ENCODE measurements around the gene FGR.

FGR gene

GRCh38 chr1:27593678-27594563 lies 41.1 kb downstream of the FGR start:
- DNase-seq (ENCODE audit: low read depth), result no peak
- H3K4me3 ChIP-seq (ENCODE audit: low read depth, low read length), result no peak overlapping the region
- TF ChIP-seq, protein P1, sequence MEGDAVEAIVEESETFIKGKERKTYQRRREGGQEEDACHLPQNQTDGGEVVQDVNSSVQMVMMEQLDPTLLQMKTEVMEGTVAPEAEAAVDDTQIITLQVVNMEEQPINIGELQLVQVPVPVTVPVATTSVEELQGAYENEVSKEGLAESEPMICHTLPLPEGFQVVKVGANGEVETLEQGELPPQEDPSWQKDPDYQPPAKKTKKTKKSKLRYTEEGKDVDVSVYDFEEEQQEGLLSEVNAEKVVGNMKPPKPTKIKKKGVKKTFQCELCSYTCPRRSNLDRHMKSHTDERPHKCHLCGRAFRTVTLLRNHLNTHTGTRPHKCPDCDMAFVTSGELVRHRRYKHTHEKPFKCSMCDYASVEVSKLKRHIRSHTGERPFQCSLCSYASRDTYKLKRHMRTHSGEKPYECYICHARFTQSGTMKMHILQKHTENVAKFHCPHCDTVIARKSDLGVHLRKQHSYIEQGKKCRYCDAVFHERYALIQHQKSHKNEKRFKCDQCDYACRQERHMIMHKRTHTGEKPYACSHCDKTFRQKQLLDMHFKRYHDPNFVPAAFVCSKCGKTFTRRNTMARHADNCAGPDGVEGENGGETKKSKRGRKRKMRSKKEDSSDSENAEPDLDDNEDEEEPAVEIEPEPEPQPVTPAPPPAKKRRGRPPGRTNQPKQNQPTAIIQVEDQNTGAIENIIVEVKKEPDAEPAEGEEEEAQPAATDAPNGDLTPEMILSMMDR (IDR thresholded peaks at IDR 0.05; ENCODE audit: insufficient read depth, low read depth, low read length, missing control alignments), result no peak

- TF ChIP-seq, protein P1 (IDR thresholded peaks at IDR 0.05; ENCODE audit: insufficient read depth, low read depth, low read length, missing control alignments), result no peak
- H3K4me3 ChIP-seq (ENCODE audit: low read depth, low read length), result no peak overlapping the region
- no peak for DNase-seq (ENCODE audit: low read depth)
Observed at GRCh38 chr1:27592931-27593677, 41.9 kb downstream of the FGR start.

DNA sequence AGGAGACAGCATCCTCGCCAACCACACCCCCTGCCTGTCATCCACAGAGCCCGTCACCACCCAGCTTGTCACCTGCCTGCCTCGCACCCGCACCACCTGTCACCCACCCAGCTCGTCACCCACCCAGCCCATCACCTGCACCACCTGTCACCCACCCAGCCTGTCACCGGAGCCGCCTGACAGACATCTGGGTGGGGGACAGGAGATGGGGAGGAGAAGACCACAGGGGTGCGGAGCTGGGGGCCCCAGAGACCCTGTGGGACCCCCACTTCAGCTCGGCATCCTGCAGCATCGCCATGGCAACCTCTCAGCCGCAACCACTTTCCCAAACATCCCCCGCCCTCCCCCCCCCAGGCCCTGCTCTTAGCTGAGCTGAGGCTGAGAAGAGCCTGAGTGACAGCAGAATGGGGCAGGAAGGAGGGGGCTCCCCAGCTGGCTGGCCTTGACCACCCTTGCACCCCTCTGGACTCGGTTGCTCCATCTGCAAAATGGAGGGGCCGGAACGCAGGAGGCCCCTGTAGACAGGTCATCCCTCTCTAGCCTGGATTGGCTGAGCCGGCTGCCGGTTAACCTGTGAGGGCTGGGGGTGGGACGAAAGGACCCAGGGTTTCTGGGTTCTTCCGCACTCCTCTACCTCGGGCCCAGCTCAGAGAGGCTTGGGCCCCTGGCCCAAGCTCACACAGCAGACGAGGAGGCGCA lies 42.6 kb downstream of the FGR start:
- H3K4me3 ChIP-seq (ENCODE audit: low read depth, low read length), result no peak overlapping the region
- DNase-seq (ENCODE audit: low read depth), result no peak
- TF ChIP-seq, protein P1 (IDR thresholded peaks at IDR 0.05; ENCODE audit: insufficient read depth, low read depth, low read length, missing control alignments), result no peak

- no peak for DNase-seq (ENCODE audit: low read depth)
- H3K4me3 ChIP-seq (ENCODE audit: low read depth, low read length), result no peak overlapping the region
- TF ChIP-seq, protein P1 (IDR thresholded peaks at IDR 0.05; ENCODE audit: insufficient read depth, low read depth, low read length, missing control alignments), result no peak
Observed at GRCh38 chr1:27591622-27592021, 43.4 kb downstream of the FGR start.

- no peak overlapping the region for H3K4me3 ChIP-seq (ENCODE audit: low read depth, low read length)
- TF ChIP-seq, protein P1 (IDR thresholded peaks at IDR 0.05; ENCODE audit: insufficient read depth, low read depth, low read length, missing control alignments), result no peak
- no peak for DNase-seq (ENCODE audit: low read depth)
Observed at GRCh38 chr1:27590917-27591508, 44.0 kb downstream of the FGR start.

DNA sequence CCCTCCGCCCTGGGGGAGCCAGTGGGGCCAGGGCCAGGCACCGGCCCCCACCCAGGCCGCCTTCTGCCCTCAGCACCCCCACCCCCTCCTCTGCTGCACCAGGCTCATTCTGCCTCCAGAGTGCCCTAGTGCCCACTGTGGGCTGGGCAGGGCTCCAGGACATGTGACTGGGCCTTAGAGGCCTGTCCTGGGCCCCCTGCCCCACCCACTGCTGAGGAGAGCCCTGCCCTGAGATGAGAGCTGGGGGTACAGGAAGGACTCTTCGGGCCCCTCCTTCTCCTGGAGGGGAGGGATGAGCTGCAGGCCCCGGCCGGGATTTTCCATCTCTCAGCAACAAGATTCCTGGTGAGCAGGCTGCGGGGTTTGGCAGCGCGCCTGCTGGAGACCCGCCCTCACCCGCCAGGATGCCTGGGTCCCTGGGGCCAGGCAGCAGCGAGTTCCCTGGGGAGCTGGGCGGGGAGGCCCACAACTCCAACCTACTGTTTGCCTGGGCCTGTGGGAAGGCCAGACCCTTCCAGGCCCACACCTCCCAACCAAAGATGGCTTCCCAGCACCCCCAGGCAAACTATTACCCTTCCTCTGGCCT lies 45.1 kb downstream of the FGR start:
- DNase-seq (ENCODE audit: low read depth), result no peak
- TF ChIP-seq, protein P1 (IDR thresholded peaks at IDR 0.05; ENCODE audit: insufficient read depth, low read depth, low read length, missing control alignments), result no peak
- H3K4me3 ChIP-seq (ENCODE audit: low read depth, low read length), result no peak overlapping the region
